HG03039 (cell line): ENCODE results near the gene FOCAD.

Experiments
- ATAC-seq: cut with Tn5 transposase; IDR thresholded peaks from one replicate; pipeline ENCODE4 v1.9.1; 2021; ENCODE audit warnings: mild to moderate bottlenecking, moderate library complexity; ENCODE audit not compliant: unreplicated experiment

FOCAD gene

DNA sequence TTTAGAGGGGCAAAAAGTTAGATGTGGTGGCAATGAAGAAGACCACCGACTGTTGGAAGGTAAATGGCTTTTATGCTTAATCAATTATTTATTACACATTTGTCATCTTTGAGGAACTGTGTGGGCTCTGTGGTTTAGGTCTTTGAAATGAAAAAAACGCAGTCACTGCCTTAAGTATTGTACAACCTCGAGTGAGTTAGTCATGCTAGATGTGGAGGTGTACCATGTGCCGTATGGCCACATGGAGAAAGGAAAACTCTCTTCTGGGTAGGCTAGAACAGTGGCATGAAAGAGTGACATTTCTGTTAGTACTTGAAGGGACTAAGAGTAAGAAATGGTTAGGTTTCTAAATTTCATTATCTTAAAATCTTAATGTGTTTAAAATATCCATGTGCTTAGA lies 181.3 kb downstream of the FOCAD start:
- no peak for ATAC-seq

DNA sequence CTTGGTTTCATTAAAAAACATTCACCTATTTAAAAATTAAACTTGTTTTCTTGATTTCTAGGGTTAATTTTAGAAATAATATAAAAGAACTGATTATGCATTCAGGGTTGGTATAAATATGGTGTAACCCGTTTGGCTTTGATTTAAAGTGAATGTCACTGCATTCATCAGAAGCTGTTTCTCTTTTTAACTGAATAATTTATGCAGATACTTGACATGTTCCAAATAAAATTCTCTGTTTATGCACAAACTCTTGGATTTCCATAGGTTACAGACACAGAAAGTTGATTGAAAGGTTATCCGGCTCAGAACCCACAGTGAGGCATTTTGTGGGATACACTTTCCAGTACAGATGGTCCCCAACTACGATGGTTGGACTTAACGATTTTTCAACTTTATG lies 186.1 kb downstream of the FOCAD start:
- ATAC-seq, result no peak

DNA sequence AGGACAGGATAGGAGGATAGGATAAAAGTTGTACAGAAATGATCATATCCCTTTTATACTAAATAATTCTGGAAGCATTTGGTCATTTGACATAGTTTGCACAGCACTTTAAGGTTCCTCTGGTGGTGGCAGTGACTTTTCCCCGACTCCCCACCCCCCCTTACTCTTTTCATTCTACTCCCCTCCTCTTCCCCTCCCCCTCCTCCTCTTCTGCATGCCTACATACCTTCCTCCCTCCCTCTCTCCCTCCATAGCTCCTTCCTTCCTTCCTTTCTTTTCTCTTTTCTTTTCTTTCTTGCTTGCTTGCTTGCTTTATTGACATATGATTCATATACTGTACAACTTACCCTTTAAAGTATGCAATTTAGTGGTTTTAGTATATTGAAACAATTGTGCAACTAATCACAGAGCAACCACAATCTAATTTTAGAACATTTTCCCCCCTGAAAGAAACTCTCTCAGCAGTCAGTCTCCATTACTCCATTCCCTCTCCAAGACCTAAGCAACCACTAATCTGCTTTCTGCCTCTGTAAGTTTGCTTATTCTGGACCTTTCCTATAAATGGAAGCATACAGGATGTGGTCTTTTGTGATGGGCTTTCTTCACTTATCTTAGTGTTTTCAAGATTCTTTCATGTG lies 188.4 kb downstream of the FOCAD start:
- no peak for ATAC-seq

DNA sequence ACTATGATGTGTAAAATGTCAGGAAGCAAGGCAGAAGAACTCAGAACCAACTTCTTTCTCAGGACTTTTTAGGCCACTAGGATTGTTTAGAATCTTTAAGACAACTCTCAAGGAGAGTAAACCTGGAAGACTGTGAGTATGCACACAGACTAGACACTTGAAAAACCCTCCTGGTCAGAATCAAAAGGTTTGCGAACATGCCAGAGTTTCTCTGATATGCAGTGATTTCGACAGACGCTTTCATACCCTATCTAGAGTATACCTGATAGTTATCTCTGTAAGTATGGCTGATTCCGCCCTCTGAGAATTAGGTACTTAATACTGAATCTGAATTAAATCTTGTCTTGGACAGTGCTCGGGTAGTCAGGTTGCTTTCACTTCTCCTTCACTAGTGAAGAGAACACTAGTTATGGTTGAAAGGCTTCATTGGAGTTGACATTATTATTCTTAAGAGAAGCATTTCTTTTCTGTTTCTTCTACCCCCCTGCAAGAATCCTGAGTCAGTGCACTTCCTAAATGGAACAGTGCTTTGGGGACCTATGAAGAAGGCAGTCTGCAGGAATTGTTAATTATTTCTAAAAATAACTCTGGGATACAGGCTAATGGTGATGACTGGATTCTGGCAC lies 189.3 kb downstream of the FOCAD start:
- ATAC-seq, result no peak

DNA sequence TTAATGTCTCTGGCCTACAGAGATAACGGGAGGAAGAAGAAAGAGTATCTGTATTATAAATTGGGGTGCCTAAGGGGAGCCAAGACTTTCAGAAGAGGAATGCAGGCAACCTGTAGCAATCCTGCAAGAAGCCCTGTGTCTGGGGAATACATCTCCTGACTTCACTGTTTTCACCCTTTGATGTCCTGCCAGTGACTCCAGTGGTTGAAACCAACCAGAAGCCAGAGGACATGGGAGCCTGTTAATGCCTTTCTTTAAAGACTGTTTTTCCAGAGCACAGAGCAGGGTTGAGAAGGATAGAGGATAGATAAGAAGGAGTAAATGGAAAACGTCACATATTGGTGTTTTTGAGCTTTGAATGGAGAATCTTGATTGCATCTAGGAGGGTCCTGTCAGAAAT lies 196.2 kb downstream of the FOCAD start:
- no peak for ATAC-seq

DNA sequence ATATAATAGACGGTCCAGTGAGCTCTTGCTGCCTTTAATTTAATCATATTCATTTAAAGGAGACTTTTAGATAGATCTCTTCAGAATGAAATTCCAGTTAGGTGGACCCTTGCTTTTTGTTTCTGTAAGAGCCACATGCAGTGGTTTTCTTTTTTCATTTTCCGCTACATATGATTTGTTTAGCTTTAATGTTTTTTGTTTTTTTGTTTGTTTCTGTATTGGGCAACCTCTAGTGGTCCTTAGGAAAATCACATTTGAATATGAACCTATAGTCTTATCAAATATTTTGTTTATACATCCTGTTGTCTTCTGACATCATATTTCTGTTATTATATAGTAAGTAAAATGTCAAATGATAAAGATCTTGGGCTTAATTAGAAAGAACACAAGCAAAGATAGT lies 196.6 kb downstream of the FOCAD start:
- no peak for ATAC-seq

DNA sequence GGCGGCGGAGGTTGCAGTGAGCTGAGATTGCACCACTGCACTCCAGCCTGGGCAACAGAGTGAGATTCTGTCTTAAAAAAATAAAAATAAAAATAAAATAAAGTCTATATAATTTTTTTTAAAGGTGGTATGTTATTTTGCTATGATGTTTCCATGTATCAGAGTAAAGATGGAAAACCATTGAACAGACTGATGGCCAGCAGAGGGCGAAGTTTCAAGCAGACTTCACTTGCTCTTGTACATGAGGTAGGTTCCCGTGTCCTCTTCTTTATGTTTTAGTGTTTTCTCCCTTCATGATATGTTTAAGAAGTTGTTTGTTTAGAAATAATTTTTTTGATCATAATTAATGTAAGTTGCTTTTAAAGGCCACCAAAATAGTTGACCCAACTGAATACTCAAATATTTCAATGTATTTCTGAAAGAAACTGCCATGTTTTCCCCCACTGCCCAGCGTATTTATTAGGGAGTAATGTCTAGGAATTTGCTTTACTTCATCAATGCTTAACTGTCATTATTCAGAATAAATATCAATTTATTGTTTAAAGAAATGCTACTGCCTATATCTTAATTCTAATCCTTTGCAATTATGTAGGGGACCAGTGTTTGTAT lies 201.0 kb downstream of the FOCAD start:
- ATAC-seq, result no peak

DNA sequence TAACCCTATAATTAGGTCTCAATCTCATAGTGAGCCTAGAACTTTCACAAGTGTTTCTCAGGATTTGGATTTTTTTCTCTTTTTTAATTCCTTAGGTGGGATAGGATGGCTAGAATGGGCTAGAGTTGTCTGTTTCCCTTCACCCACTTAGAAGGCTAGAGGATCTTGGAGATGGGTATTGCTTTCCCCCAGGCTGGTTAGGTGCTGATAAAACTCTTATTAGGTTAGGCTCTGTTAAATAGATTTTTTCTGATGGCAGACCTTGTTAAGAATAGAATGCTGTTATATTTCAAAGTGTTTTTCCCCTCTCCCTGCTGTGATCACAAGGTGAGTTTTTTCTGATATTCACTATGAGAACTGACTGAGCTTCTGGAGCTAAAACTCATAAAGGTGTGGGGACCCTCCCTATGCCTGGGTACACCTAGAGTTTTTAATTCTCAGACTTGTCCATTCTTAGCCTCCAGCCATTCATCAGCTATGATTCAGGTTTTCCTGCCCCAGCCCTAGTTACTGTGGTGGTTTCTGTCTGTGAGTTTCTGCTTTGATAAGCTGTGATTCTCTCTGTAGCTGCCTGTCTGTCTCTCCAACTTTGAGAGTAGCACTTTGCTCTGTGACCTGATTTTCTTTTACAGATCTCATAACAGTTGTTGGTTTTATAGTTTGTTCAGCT lies 215.0 kb downstream of the FOCAD start:
- no peak for ATAC-seq

DNA sequence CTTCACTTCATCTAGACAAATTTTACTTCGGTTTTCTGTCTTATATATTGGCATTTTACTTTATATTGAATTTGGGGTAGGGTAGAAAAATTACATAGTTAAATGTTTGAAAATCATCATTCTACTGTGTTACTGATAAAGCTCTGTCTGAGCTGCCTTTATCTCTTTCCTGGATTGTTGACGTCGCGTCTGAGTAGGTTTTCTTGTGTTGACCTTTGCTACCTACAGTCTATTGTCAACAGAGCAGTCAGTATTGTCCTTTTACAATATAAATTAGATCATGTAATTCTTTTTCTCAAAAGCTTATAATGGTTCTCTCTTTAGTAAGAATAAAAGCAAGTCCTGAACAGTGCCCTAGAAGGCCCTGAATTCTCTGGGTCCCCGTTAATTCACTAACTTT lies 219.2 kb downstream of the FOCAD start:
- ATAC-seq, result no peak

DNA sequence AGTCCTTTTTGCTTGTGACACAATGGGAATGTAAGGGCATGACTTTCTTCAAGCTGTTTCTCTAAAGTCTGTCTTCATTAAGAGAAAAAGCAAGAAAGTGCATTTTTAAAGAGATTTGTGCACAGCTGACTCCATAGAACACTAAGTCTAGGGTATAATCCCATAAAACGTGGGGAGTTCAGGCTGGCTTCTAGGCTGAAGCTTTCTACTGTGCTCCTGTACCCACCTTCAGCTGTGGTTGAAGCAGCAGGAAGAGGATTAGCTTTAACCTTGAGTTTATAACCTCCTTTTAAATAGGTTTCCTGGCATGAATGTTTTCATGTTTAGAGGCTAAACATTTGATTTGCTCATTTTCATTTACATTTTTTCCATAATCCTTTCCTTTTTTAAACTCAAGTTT lies 220.9 kb downstream of the FOCAD start:
- ATAC-seq, result no peak

DNA sequence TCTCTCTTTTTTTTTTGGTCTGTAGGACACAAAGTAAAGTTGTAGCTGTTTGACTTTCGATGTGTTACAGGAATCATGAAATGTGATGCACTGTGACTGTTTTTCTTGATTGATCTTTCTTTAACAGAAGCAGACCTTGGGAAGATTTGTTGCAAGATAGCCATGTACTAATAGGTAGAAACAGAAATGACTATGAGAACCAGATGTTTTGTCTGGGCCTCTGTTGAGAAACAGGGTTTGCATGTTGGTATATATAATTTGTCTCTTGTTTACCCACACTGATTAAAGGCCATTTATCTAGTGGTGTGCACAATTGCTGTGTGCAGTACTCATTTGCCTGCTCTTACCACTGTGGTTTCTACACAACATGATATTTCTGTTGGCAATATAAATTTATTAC lies 222.3 kb downstream of the FOCAD start:
- no peak for ATAC-seq

DNA sequence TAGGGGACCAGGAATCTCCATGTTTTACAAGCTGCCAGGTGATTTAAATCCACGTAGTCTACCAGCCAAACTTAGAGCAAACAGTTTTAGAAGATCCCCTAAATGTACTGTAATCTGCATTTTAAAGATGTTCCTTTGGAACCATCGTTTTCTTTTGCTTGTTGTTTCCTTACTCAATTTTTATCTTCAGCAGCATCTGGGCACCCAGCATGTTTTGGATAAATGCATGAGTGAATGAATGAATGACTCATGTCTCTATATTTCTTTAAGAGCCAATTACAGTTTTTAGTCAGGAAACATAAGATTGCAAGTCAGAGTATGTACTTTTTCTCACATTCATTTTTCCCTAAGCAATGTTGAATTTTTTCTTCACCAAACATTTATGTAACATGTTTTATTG lies 224.4 kb downstream of the FOCAD start:
- ATAC-seq, result no peak

DNA sequence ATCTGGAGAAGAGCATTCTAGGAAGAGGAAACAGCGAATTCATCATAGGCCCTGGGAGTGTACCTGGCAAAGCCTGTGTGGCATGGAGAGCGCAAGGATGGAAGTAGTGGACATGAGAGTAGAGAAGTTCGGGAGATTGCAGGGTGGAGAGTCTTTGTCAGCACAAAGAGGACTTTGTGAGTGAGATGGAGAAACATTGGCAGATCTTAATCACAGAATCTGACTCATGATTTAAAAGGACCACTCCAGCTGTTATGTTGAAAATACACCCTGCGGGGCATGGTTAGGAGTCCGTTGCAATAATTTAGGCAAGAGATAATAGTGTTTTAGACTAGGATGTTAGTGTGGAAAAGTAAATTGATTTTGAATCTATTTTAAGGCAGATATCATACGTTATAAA lies 230.5 kb downstream of the FOCAD start:
- ATAC-seq, result no peak

DNA sequence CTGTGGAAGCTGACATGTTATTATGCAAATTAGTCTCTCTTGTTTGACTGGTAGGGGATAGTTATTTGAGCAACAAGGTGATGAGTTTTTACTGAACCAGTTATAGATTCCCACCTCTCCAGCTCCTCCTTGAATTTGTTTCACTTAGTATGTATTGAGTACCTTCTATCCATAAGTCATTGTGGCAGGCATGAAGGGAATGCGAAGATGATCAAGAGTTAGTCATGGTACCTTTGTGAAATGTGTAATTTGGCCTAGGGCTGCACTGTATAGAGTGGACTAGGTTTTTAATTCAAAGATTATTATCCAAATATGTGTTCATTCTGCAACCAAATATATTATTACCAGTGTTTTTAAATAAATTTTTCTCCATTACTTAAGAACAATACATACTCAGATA lies 237.3 kb downstream of the FOCAD start:
- ATAC-seq, result no peak

DNA sequence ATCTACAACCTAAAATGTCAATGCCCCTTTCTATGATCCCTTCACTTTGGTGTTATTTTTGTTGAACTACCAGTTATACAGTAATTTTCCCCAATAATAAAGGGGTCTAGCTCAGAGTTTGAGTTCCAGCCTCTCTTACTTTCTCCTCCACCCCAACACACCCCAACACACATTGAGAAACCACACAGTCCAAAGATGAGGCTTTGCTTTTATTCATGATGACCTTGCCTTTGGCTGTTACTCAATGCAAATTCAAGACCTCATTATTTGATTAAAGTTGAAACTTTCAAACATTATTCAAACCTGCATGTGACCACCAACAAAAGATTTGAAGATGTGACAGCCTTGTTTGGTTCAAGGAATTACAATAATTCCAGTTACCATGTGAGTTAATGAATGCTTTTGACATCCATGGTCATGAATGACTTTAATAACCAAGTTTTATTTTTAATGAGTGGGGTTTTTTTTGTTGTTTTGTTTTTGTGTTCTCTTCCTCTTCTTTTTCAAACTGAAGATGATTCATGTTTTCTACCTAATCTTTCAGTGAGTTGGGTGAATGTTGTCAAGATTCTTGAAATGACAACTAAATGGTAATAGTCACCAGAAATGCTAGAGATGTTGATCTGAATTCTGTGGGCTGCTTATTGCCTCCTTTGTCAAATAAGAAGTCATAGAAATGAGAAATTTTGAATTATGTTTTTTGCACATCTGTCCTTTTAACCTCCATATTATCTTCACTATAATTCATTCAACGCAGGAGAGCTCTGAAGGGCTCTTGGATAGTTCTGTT lies 241.4 kb downstream of the FOCAD start:
- ATAC-seq, result no peak

DNA sequence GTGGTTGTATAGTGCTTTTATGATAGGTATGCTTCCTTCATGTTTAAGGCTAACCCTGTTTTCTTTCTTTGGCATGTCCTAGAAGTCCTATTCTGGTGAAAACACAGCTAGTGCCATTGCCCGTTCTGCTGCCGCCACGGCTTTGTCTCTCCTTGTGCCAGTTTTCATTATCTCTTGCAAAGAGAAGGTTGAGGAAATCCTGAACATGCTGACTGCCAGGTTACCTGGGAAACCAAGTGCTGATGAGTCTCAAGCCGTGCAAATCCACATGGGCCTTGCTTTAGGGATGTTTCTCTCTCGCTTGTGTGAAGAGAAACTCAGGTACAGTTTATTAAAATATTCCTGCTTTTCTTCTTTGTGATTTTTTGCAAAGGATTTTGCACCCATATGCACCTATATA lies 245.2 kb downstream of the FOCAD start:
- no peak for ATAC-seq

DNA sequence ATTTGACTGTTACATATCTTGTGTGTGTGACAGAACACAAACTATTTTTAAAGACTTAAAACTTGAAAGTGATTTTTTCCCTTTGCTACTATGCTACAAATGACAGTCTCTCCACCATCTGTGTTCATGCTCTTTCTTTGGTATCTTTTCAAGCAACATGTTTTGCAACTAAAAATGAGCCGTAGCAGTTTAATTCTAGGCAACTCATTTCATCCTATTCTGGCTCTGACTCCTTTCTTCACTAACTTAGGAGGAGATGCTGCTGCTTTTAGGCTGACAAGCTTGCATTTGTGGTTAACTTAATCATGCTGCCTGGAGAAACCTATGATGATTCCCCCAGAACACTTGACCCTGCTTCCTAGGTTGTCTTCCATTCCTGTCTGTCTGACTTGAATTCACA lies 246.8 kb downstream of the FOCAD start:
- no peak for ATAC-seq

DNA sequence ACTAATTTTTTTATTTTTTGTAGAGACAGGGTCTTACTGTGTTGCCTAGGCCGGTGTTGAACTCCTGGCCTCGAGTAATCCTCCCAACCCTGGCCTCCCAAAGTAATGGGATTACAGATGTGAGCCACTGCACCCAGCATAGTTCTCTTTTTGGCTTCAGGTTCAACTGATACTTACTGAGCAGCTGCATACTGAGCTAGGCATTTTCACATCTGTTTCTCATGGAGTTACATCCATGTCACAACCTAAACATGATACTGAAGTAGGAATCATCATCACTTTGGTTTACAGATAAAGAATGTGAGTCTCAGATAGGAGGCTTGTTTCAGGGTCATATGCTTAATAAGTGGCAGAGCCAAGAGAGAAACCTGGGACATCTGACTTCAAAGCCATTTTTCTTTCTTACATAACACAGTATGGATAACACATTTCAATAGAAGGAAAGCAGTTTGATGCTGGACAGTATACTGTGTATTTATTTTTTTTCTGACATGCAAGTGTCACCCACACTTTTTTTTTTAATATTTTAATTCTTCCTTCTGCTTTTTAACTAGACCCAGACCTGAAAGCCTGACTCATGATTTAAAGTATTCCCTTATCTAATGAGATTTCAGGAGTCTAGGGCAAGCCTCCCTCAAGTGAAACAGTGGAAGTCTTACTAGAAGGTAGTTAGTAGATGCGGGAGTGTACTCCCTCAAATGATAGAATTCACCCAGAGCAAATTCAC lies 256.6 kb downstream of the FOCAD start:
- peak; percentile 30 for ATAC-seq

DNA sequence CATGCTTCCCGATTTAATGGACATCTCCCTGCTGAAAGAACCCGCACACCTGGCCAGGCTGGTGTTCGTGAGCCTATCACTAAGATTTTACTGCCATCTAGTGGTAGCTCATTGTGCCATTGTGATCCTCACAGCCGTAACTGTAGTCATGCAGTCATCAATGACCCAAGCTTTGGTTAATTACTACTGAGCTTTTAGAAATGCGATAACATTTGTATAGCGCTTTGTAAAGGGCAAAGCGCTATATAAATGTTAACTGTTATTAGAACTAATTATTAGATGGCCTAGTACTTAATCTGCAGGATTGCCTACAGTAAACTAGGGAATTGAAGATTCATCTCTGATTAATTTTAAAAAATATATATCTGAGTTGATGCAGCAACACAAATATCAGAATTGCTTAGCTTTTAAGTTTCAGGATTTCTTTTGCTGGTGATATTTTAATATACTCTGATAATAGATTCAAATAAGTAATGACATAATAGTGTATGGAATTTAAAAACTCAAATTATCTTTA lies 257.2 kb downstream of the FOCAD start:
- peak; percentile 92 for ATAC-seq

DNA sequence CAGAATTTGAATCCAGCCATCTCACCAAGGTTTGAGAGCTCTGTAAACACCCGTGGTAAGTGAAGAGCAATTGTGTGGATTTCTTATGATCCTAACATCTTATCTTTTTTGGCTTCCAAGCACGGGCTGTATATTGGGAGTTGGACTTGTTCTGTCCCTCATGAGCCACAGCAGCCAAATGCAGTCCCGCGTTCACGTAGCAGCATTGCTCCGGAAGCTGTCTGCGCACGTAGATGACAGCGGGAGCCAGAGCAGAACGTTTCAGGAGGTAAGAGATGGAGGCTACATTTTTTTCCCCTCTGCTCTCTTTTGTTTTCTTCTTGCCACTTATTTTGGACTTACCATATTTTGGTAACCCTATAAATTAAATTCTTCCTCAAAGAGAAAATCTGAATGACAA lies 260.4 kb downstream of the FOCAD start:
- no peak for ATAC-seq
